ENCODE results near the gene MYOG.

GRCh38 chr1:203055161-203055799 lies 30.5 kb downstream of the MYOG start:
- TF ChIP-seq GATA3 (IDR thresholded peaks at IDR 0.05; ENCODE audit: low read depth, low read length) (no peak), GATA2 (IDR thresholded peaks at IDR 0.05; ENCODE audit: low read depth, low read length) (no peak)

All from SH-SY5Y (cell line).